Measurements from ENCODE around the gene UTP18. TPM values are rescaled to one million over a fixed set of nuclear protein-coding genes. Genes with fewer than 3 reads are reported as not detected.

The UTP18 gene
- total and polyA plus RNA-seq, 2 of the 13 experiments (the other 11 are each of a cell fraction or from before 2014, with no cell fraction given): 35.2 to 104 TPM

GRCh38 chr17:51346218-51346982 is 86.1 kb downstream of the UTP18 start (continued):
- TF ChIP-seq ZNF142 (CRISPR knock-in tag; IDR thresholded peaks at IDR 0.05): no peak
- TF ChIP-seq MED1 (CRISPR knock-in tag; IDR thresholded peaks at IDR 0.05): 0 out of 2 replicates have a peak, but pooled peaks have one; percentile 31
- 0 out of 2 replicates have a peak, but pooled peaks have one; percentile 40 for TF ChIP-seq ZNF772 (CRISPR knock-in tag; IDR thresholded peaks at IDR 0.05)
- no peak for TF ChIP-seq SRSF9 (IDR thresholded peaks at IDR 0.05; ENCODE audit: borderline replicate concordance, insufficient read depth, low read depth, low read length, poor library complexity, severe bottlenecking)
- TF ChIP-seq ZNF547 (CRISPR knock-in tag; IDR thresholded peaks at IDR 0.05): no peak
- no peak for TF ChIP-seq RNF219 (CRISPR knock-in tag; IDR thresholded peaks at IDR 0.05)
- TF ChIP-seq RORA (CRISPR knock-in tag; IDR thresholded peaks at IDR 0.05): no peak
- no peak for TF ChIP-seq ZHX2 (IDR thresholded peaks at IDR 0.05; ENCODE audit: low read depth)
- no peak for TF ChIP-seq ZHX2 (CRISPR knock-in tag; IDR thresholded peaks at IDR 0.05; ENCODE audit: borderline replicate concordance)

All from HepG2 (cell line).